ENCODE data around the gene EIF3A. TPM values are rescaled to one million over a fixed set of nuclear protein-coding genes. Genes with fewer than 3 reads are reported as not detected.

EIF3A gene
- total RNA-seq, 1 donor from 2014 or later, result 94.7 TPM

DNA sequence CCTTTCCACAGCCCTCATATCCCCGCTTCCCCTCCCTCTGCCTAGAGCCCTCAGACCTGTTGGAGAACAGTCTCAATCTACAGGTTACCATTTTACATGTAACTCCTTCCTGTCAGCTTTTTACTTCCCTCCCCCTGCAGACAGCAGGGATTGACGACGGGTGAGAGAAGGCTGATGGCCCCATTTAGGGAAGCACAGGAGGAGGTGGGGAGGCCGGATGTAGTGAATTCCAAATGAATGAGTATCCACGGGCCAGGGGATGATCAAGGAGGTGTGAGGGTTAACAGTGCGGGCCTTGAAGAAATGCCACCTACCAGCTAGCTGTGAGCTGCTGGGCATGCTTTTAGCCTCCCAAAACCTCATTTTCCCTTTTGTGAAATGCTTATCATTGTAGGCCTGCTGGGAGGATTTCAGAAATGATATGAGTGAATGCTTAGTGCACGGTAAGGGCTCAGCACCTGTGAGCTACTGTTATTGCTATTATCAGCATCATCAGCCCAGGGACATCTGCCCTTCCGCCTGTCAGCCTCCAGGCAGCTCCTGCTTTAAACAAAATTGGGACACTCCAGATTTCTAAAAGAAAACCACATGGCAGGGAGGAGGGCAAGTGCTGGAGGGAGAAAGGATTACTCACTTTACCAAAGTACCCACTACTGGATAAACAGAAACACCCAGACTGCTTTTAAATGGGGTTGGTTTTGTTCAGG is 57.6 kb downstream of the EIF3A start:
- no peak for DNase-seq
- TF ChIP-seq, protein P1, sequence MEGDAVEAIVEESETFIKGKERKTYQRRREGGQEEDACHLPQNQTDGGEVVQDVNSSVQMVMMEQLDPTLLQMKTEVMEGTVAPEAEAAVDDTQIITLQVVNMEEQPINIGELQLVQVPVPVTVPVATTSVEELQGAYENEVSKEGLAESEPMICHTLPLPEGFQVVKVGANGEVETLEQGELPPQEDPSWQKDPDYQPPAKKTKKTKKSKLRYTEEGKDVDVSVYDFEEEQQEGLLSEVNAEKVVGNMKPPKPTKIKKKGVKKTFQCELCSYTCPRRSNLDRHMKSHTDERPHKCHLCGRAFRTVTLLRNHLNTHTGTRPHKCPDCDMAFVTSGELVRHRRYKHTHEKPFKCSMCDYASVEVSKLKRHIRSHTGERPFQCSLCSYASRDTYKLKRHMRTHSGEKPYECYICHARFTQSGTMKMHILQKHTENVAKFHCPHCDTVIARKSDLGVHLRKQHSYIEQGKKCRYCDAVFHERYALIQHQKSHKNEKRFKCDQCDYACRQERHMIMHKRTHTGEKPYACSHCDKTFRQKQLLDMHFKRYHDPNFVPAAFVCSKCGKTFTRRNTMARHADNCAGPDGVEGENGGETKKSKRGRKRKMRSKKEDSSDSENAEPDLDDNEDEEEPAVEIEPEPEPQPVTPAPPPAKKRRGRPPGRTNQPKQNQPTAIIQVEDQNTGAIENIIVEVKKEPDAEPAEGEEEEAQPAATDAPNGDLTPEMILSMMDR (IDR thresholded peaks at IDR 0.05), result no peak
- Histone ChIP-seq H3K27ac (no peak overlapping the region), H3K4me3 (no peak overlapping the region), H3K36me3 (no peaks in the 10 kb centered on the region), H3K27me3 (ENCODE audit: low read depth) (peaks cover under 1% of the 10 kb centered on the region), H3K9me3 (no peaks in the 10 kb centered on the region), H3K4me1 (peaks cover 13% of the 10 kb centered on the region)
- intact Hi-C loops (cut with DNase I), result no loop called here
- no peak for ATAC-seq

DNA sequence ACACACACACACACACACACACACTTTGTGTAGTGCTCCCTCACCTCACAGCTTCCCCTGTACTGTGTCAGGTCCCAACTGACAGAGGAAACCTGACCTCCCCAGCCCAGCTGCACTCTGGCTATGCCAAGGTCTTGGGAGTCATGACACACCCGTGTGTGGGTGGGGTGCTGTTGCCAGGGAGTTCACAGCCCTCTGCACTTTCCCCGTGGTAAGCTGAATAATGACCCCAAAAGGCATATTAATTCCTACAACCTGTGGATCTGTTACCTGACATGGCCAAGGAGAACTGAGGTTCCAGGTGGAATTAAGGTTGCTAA is 60.0 kb downstream of the EIF3A start:
- intact Hi-C loops (cut with DNase I), result no loop called here
- Histone ChIP-seq H3K27ac (no peak overlapping the region), H3K36me3 (no peaks in the 10 kb centered on the region), H3K4me3 (no peak overlapping the region), H3K27me3 (ENCODE audit: low read depth) (peaks cover 5% of the 10 kb centered on the region), H3K4me1 (peaks cover 8% of the 10 kb centered on the region), H3K9me3 (no peaks in the 10 kb centered on the region)
- DNase-seq (no peak), ATAC-seq (no peak)
- TF ChIP-seq, protein P1 (IDR thresholded peaks at IDR 0.05), result no peak

- Histone ChIP-seq H3K27ac (no peak overlapping the region), H3K4me1 (peaks cover 10% of the 10 kb centered on the region)
- no peak for DNase-seq
Measured at GRCh38 chr10:119007211-119007574, 73.4 kb downstream of the EIF3A start.

DNA sequence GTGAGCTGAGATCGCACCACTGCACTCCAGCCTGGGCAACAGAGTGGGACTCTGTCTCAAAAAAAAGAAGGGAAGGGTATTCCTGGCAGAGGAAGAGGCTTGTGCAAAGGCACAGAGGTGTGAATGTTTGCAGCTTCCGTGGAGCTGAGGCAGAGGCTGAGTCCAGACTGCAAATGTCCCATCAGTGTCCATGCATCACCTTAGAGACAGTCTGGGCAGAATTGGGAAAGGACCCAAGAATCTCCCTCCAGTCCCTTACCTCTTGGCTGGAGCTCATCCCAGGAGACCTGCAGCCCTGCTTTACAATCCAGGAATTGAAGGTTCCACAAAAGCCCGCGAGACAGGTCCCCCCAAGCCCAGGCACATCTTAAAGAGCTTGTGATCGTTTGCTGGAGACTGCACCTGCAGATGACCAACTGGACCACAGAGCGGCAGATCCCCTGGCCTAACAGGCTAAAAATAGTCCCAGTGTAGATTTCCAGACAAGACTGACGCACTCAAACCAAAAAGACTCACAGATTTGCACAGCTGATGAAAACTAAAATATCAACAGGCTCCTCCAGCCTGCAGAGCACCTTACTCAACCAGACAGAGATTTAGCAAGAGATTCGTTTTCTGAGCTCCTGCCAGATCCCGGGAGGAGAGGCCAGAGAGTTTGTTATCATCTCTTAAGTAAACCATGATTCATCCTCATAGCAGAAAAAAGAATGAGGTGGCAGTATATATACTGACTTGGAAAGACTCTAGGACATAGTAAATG is 74.0 kb downstream of the EIF3A start:
- Histone ChIP-seq H3K36me3 (no peaks in the 10 kb centered on the region), H3K4me3 (no peak overlapping the region), H3K27ac (no peak overlapping the region), H3K9me3 (no peaks in the 10 kb centered on the region), H3K4me1 (peaks cover 10% of the 10 kb centered on the region), H3K27me3 (ENCODE audit: low read depth) (no peaks in the 10 kb centered on the region)
- intact Hi-C loops (cut with DNase I), result no loop called here
- ATAC-seq (peak; percentile 45 to 72), DNase-seq (no peak)
- TF ChIP-seq, protein P1 (IDR thresholded peaks at IDR 0.05), result no peak

More at GRCh38 chr10:119007211-119007574, 73.4 kb downstream of the EIF3A start:
- intact Hi-C loops (cut with DNase I), result no loop called here
- no peaks in the 10 kb centered on the region for H3K9me3 ChIP-seq
- H3K27me3 ChIP-seq (ENCODE audit: low read depth), result no peaks in the 10 kb centered on the region
- H3K4me3 ChIP-seq, result no peak overlapping the region
- ATAC-seq, result no peak
- TF ChIP-seq, protein P1 (IDR thresholded peaks at IDR 0.05), result no peak
- no peaks in the 10 kb centered on the region for H3K36me3 ChIP-seq

DNA sequence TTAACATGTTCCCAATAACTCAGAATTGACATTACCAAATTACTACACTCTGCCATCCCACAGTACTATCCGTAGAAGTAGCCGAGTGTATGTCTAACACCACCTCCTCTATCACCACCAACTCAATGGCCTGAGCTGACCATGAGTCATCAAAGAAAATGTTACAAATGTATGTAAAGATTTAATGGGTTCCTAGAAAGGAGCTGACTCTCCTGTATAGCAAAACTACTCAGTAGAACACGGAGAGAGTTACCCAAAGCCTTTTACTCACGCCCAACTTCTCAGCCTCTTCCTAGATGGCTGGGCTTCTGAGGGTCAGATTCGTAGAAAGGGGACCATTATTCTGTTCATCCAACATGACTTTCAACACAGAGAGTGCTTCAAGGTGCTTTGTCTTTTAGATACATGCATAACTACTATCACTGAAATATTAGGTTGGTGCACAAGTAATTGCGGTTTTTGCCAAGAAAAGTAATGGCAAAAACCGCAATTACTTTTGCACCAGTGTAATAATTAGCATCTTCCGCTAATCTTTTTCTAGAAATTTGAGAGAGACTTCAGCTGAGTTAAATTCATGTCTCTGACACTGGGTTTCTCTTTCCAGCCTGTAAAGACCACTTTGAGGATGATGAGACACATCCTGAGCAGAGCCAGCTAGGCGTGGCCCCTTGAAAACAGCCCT is 75.1 kb downstream of the EIF3A start:
- H3K9me3 ChIP-seq, result no peaks in the 10 kb centered on the region
- TF ChIP-seq, protein P1 (IDR thresholded peaks at IDR 0.05), result no peak
- no peak for ATAC-seq

More for the DNA sequence above, 75.1 kb downstream of the EIF3A start:
- H3K27me3 ChIP-seq (ENCODE audit: low read depth), result no peaks in the 10 kb centered on the region
- no peak for DNase-seq
- H3K27ac ChIP-seq, result no peak overlapping the region
- H3K36me3 ChIP-seq, result no peaks in the 10 kb centered on the region
- intact Hi-C loops (cut with DNase I), result no loop called here
- H3K4me3 ChIP-seq, result no peak overlapping the region
- peaks cover 10% of the 10 kb centered on the region for H3K4me1 ChIP-seq
